NCI-H2107 (cell line): Measurements from ENCODE around the gene MMS22L.
"Not testable (repeated sequence)": the region's sequence is repeated elsewhere in the genome, so short reads cannot be mapped to it uniquely, and the experiment has no call there.

Source experiments
- DNase-seq: peaks from one replicate; lab custom pipeline; 2025; lab: John Stamatoyannopoulos, UW

The MMS22L gene

GRCh38 chr6:97222903-97223302 is 60.1 kb downstream of the MMS22L start:
- no peak for DNase-seq

GRCh38 chr6:97218912-97219311 is 64.1 kb downstream of the MMS22L start:
- no peak for DNase-seq

- no peak for DNase-seq
Observed at GRCh38 chr6:97215157-97215769, 67.8 kb downstream of the MMS22L start.

GRCh38 chr6:97214671-97215070 is 68.3 kb downstream of the MMS22L start:
- DNase-seq: no peak

GRCh38 chr6:97207383-97207782 is 75.6 kb downstream of the MMS22L start:
- DNase-seq: no peak

- no peak for DNase-seq
Observed at GRCh38 chr6:97205966-97206365, 77.0 kb downstream of the MMS22L start.

- peak; percentile 5 for DNase-seq
Observed at GRCh38 chr6:97203343-97203742, 79.7 kb downstream of the MMS22L start.

- DNase-seq: no peak
Observed at GRCh38 chr6:97198046-97198565, 84.9 kb downstream of the MMS22L start.

- DNase-seq: peak; percentile 3
Observed at GRCh38 chr6:97195117-97195516, 87.9 kb downstream of the MMS22L start.

GRCh38 chr6:97189767-97190166 is 93.2 kb downstream of the MMS22L start:
- DNase-seq: no peak

- DNase-seq: no peak
Observed at GRCh38 chr6:97187951-97188350, 95.1 kb downstream of the MMS22L start.

- peak; percentile 54 for DNase-seq
Observed at GRCh38 chr6:97186416-97186999, 96.5 kb downstream of the MMS22L start.

- DNase-seq: no peak
Observed at GRCh38 chr6:97177905-97178304, 105.1 kb downstream of the MMS22L start.

GRCh38 chr6:97176468-97176867 is 106.5 kb downstream of the MMS22L start:
- no peak for DNase-seq

- DNase-seq: peak; percentile 7
Observed at GRCh38 chr6:97175806-97176205, 107.2 kb downstream of the MMS22L start.

GRCh38 chr6:97174471-97174870 is 108.5 kb downstream of the MMS22L start:
- no peak for DNase-seq

- DNase-seq: no peak
Observed at GRCh38 chr6:97160280-97160679, 122.7 kb downstream of the MMS22L start.

GRCh38 chr6:97155447-97155846 is 127.6 kb downstream of the MMS22L start:
- not testable (repeated sequence) for DNase-seq

GRCh38 chr6:97154015-97154414 is 129.0 kb downstream of the MMS22L start:
- DNase-seq: no peak

GRCh38 chr6:97151601-97152000 is 131.4 kb downstream of the MMS22L start:
- DNase-seq: no peak

GRCh38 chr6:97150932-97151331 is 132.1 kb downstream of the MMS22L start:
- DNase-seq: no peak

GRCh38 chr6:97147421-97147820 is 135.6 kb downstream of the MMS22L start:
- DNase-seq: no peak

GRCh38 chr6:97145691-97146090 is 137.3 kb downstream of the MMS22L start:
- no peak for DNase-seq

GRCh38 chr6:97141756-97142155 is 141.3 kb downstream of the MMS22L start:
- no peak for DNase-seq
